Measurements from ENCODE around the gene SMC4.

The SMC4 gene

GRCh38 chr3:160440687-160441086 is 41.2 kb downstream of the SMC4 start:
- no peak overlapping the region for H3K4me3 ChIP-seq (ENCODE audit: low read length in 2 of 2)
- H3K36me3 ChIP-seq (ENCODE audit: control insufficient read depth in 2 of 2, insufficient read depth in 2 of 2, low read length in 2 of 2): no peaks in the 10 kb centered on the region
- H3K4me1 ChIP-seq (ENCODE audit: control insufficient read depth in 2 of 2, insufficient read depth in 2 of 2, low read length in 2 of 2): no peaks in the 10 kb centered on the region
- H3K9ac ChIP-seq (ENCODE audit: low read depth in 1 of 2, low read length in 2 of 2): no peak overlapping the region
- H3K27ac ChIP-seq (ENCODE audit: low read depth in 2 of 2, low read length in 2 of 2): no peak overlapping the region
- no peaks in the 10 kb centered on the region for H3K9me3 ChIP-seq (ENCODE audit: control insufficient read depth in 2 of 2, low read length in 2 of 2)
- no peaks in the 10 kb centered on the region for H3K27me3 ChIP-seq (ENCODE audit: control insufficient read depth in 2 of 2, insufficient read depth in 2 of 2, low read length in 2 of 2)

DNA sequence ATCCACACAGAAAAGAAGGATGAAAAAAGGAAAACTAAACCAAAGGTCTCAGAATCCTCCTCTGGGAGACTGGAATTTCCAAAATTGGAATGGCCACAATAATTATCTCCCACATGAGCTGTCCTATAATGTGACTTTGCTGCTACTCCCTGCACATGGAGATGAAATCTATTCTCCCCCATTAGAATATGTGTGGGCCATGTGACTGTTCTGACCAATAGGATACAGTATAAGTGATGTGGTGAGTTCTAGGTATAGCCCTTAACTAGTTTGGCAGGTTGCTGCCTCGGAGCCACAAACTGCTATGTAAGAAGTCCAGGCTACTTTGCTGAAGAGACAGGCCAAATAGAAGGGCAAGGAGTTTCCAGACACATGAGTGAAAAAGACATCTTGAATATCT is 45.0 kb downstream of the SMC4 start:
- H3K9me3 ChIP-seq (ENCODE audit: control insufficient read depth in 2 of 2, low read length in 2 of 2): no peaks in the 10 kb centered on the region
- H3K27me3 ChIP-seq (ENCODE audit: control insufficient read depth in 2 of 2, insufficient read depth in 2 of 2, low read length in 2 of 2): peaks cover 0 to 2% of the 10 kb centered on the region in 2 donors
- H3K27ac ChIP-seq (ENCODE audit: low read depth in 2 of 2, low read length in 2 of 2): no peak overlapping the region
- H3K36me3 ChIP-seq (ENCODE audit: control insufficient read depth in 2 of 2, insufficient read depth in 2 of 2, low read length in 2 of 2): no peaks in the 10 kb centered on the region
- peaks cover 0 to 4% of the 10 kb centered on the region in 2 donors for H3K4me1 ChIP-seq (ENCODE audit: control insufficient read depth in 2 of 2, insufficient read depth in 2 of 2, low read length in 2 of 2)
- no peak overlapping the region for H3K9ac ChIP-seq (ENCODE audit: low read depth in 1 of 2, low read length in 2 of 2)
- H3K4me3 ChIP-seq (ENCODE audit: low read length in 2 of 2): no peak overlapping the region

- Histone ChIP-seq H3K27me3 (ENCODE audit: control insufficient read depth in 2 of 2, insufficient read depth in 2 of 2, low read length in 2 of 2) (peaks cover 0 to 2% of the 10 kb centered on the region in 2 donors), H3K9ac (ENCODE audit: low read depth in 1 of 2, low read length in 2 of 2) (no peak overlapping the region), H3K4me3 (ENCODE audit: low read length in 2 of 2) (no peak overlapping the region)
These were observed 46.4 kb downstream of the SMC4 start for GRCh38 chr3:160445854-160446253.

GRCh38 chr3:160446522-160447056 is 47.1 kb downstream of the SMC4 start:
- Histone ChIP-seq H3K27ac (ENCODE audit: low read depth in 2 of 2, low read length in 2 of 2) (no peak overlapping the region), H3K36me3 (ENCODE audit: control insufficient read depth in 2 of 2, insufficient read depth in 2 of 2, low read length in 2 of 2) (no peaks in the 10 kb centered on the region), H3K27me3 (ENCODE audit: control insufficient read depth in 2 of 2, insufficient read depth in 2 of 2, low read length in 2 of 2) (peaks cover 0 to 2% of the 10 kb centered on the region in 2 donors), H3K9ac (ENCODE audit: low read depth in 1 of 2, low read length in 2 of 2) (no peak overlapping the region), H3K9me3 (ENCODE audit: control insufficient read depth in 2 of 2, low read length in 2 of 2) (no peaks in the 10 kb centered on the region), H3K4me1 (ENCODE audit: control insufficient read depth in 2 of 2, insufficient read depth in 2 of 2, low read length in 2 of 2) (peaks cover 0 to 4% of the 10 kb centered on the region in 2 donors), H3K4me3 (ENCODE audit: low read length in 2 of 2) (no peak overlapping the region)

More at GRCh38 chr3:160445854-160446253, 46.4 kb downstream of the SMC4 start:
- Histone ChIP-seq H3K36me3 (ENCODE audit: control insufficient read depth in 2 of 2, insufficient read depth in 2 of 2, low read length in 2 of 2) (no peaks in the 10 kb centered on the region), H3K27ac (ENCODE audit: low read depth in 2 of 2, low read length in 2 of 2) (no peak overlapping the region), H3K9me3 (ENCODE audit: control insufficient read depth in 2 of 2, low read length in 2 of 2) (no peaks in the 10 kb centered on the region), H3K4me1 (ENCODE audit: control insufficient read depth in 2 of 2, insufficient read depth in 2 of 2, low read length in 2 of 2) (peaks cover 0 to 4% of the 10 kb centered on the region in 2 donors)

- H3K36me3 ChIP-seq (ENCODE audit: control insufficient read depth in 2 of 2, insufficient read depth in 2 of 2, low read length in 2 of 2): no peaks in the 10 kb centered on the region
- H3K27ac ChIP-seq (ENCODE audit: low read depth in 2 of 2, low read length in 2 of 2): no peak overlapping the region
- H3K9me3 ChIP-seq (ENCODE audit: control insufficient read depth in 2 of 2, low read length in 2 of 2): no peaks in the 10 kb centered on the region
- no peak overlapping the region for H3K9ac ChIP-seq (ENCODE audit: low read depth in 1 of 2, low read length in 2 of 2)
- peaks cover 0 to 4% of the 10 kb centered on the region in 2 donors for H3K4me1 ChIP-seq (ENCODE audit: control insufficient read depth in 2 of 2, insufficient read depth in 2 of 2, low read length in 2 of 2)
- H3K27me3 ChIP-seq (ENCODE audit: control insufficient read depth in 2 of 2, insufficient read depth in 2 of 2, low read length in 2 of 2): peaks cover 0 to 2% of the 10 kb centered on the region in 2 donors
- H3K4me3 ChIP-seq (ENCODE audit: low read length in 2 of 2): no peak overlapping the region
These were observed 48.1 kb downstream of the SMC4 start for GRCh38 chr3:160447544-160447943.

GRCh38 chr3:160448845-160449635 is 49.6 kb downstream of the SMC4 start:
- H3K27ac ChIP-seq (ENCODE audit: low read depth in 2 of 2, low read length in 2 of 2): peak overlapping the region; percentile 79 to 89

DNA sequence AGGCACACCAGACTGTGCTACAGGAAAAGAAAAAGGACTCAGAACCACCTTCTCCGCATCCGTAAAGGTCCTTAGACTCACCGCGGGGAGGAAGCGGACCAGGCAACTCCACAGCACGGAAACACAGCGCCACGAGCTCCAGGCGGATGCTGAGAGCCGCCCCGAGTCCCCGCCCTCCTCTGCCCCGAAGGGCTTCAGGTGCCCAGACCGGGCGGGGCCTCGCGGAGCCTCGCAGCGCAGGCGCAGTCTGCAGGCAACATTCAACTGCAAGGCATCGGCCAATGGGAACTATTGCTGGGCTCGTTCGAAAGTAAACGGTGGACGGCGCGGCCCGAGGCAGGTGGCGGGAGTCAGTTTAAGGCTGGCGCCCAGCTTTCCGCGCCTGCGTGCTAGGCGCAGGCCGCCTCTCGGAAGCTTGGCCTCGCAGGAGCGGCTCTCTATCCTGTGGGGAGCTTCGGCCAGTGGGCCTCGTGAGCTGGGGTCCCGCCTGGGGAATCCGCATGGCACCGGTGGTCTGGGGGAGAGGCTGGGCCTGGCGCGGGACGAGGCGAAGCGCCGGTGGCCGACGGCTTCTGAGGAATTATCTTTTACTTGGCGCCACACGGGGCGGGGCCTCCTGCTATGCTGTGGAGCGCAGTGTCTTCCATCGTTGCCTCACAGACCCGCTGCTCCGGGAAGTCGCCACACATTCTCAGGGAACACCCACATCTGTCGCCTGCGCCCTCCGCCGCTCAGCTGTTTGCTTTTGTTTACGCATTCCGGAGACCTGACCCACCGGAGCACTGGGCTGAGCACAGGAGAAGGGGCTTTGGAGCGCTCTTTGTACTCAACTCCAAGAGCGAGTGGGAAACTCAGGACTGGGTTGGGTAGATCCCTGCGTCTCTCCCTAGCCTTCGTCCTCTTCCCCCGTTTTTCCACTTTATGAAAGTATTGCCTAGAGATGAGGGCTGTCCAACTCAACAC is 50.5 kb downstream of the SMC4 start, which contains the start of gene TRIM59:
TRIM59 (minus strand) TSS at position 151 of the 963 bp plus-strand sequence. CDS start 10,603 bp downstream, outside the sequence.
- peaks cover 0 to 4% of the 10 kb centered on the region in 2 donors for H3K4me1 ChIP-seq (ENCODE audit: control insufficient read depth in 2 of 2, insufficient read depth in 2 of 2, low read length in 2 of 2)
- peak within 1 kb of the TSS; percentile 84 to 93 for H3K4me3 ChIP-seq (ENCODE audit: low read length in 2 of 2)
- peaks cover 0 to 2% of the 10 kb centered on the region in 2 donors for H3K27me3 ChIP-seq (ENCODE audit: control insufficient read depth in 2 of 2, insufficient read depth in 2 of 2, low read length in 2 of 2)
- no peaks in the 10 kb centered on the region for H3K9me3 ChIP-seq (ENCODE audit: control insufficient read depth in 2 of 2, low read length in 2 of 2)
- H3K9ac ChIP-seq (ENCODE audit: low read depth in 1 of 2, low read length in 2 of 2): peak within 1 kb of the TSS; percentile 78 to 84
- H3K36me3 ChIP-seq (ENCODE audit: control insufficient read depth in 2 of 2, insufficient read depth in 2 of 2, low read length in 2 of 2): no peaks in the 10 kb centered on the region
- peak within 1 kb of the TSS; percentile 79 to 89 for H3K27ac ChIP-seq (ENCODE audit: low read depth in 2 of 2, low read length in 2 of 2)

More at GRCh38 chr3:160448845-160449635, 49.6 kb downstream of the SMC4 start:
- Histone ChIP-seq H3K9me3 (ENCODE audit: control insufficient read depth in 2 of 2, low read length in 2 of 2) (no peaks in the 10 kb centered on the region), H3K4me3 (ENCODE audit: low read length in 2 of 2) (peak overlapping the region; percentile 84 to 93), H3K9ac (ENCODE audit: low read depth in 1 of 2, low read length in 2 of 2) (peak overlapping the region; percentile 78 to 84), H3K27me3 (ENCODE audit: control insufficient read depth in 2 of 2, insufficient read depth in 2 of 2, low read length in 2 of 2) (peaks cover 0 to 2% of the 10 kb centered on the region in 2 donors), H3K36me3 (ENCODE audit: control insufficient read depth in 2 of 2, insufficient read depth in 2 of 2, low read length in 2 of 2) (no peaks in the 10 kb centered on the region), H3K4me1 (ENCODE audit: control insufficient read depth in 2 of 2, insufficient read depth in 2 of 2, low read length in 2 of 2) (peaks cover 0 to 4% of the 10 kb centered on the region in 2 donors)

DNA sequence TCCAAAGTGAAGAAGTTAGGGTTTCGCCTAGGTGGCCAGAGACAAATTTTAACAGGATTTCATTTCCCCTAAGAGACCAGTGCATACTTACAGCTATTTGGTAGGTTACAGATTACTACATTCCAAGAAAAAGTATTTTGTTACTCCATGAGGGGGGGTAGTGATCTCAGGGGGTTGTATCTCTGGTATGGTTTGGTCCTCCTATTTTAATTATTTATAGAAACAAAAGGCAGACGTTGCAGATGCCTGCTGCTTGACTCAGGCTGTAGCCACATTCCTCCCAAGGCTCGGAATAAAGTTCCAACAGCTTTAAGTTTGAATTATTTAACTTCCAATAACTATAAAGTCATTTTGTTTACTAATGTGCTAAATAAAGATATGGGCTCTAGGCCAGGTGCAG is 51.4 kb downstream of the SMC4 start:
- H3K9me3 ChIP-seq (ENCODE audit: control insufficient read depth in 2 of 2, low read length in 2 of 2): no peaks in the 10 kb centered on the region
- H3K27ac ChIP-seq (ENCODE audit: low read depth in 2 of 2, low read length in 2 of 2): no peak overlapping the region
- no peaks in the 10 kb centered on the region for H3K36me3 ChIP-seq (ENCODE audit: control insufficient read depth in 2 of 2, insufficient read depth in 2 of 2, low read length in 2 of 2)
- peaks cover 0 to 2% of the 10 kb centered on the region in 2 donors for H3K27me3 ChIP-seq (ENCODE audit: control insufficient read depth in 2 of 2, insufficient read depth in 2 of 2, low read length in 2 of 2)
- no peak overlapping the region for H3K9ac ChIP-seq (ENCODE audit: low read depth in 1 of 2, low read length in 2 of 2)
- H3K4me1 ChIP-seq (ENCODE audit: control insufficient read depth in 2 of 2, insufficient read depth in 2 of 2, low read length in 2 of 2): peaks cover 0 to 4% of the 10 kb centered on the region in 2 donors
- H3K4me3 ChIP-seq (ENCODE audit: low read length in 2 of 2): no peak overlapping the region

GRCh38 chr3:160451602-160452001 is 52.2 kb downstream of the SMC4 start:
- H3K9ac ChIP-seq (ENCODE audit: low read depth in 1 of 2, low read length in 2 of 2): no peak overlapping the region
- H3K4me3 ChIP-seq (ENCODE audit: low read length in 2 of 2): no peak overlapping the region
- H3K27ac ChIP-seq (ENCODE audit: low read depth in 2 of 2, low read length in 2 of 2): no peak overlapping the region
- H3K36me3 ChIP-seq (ENCODE audit: control insufficient read depth in 2 of 2, insufficient read depth in 2 of 2, low read length in 2 of 2): no peaks in the 10 kb centered on the region
- no peaks in the 10 kb centered on the region for H3K9me3 ChIP-seq (ENCODE audit: control insufficient read depth in 2 of 2, low read length in 2 of 2)
- peaks cover 0 to 4% of the 10 kb centered on the region in 2 donors for H3K4me1 ChIP-seq (ENCODE audit: control insufficient read depth in 2 of 2, insufficient read depth in 2 of 2, low read length in 2 of 2)
- H3K27me3 ChIP-seq (ENCODE audit: control insufficient read depth in 2 of 2, insufficient read depth in 2 of 2, low read length in 2 of 2): peaks cover 0 to 2% of the 10 kb centered on the region in 2 donors
